K562 (cell line): Measurements from ENCODE around the gene BASP1.

Experiments used
- CBX2 ChIP-seq: fragments of 200-600 bp; sonication (generic); IDR thresholded peaks from one replicate; pipeline ENCODE4 v1.6.1; 2012; ENCODE audit warnings: mild to moderate bottlenecking, low read length, inconsistent platforms; ENCODE audit not compliant: insufficient read depth, poor library complexity, severe bottlenecking
- CBX8 ChIP-seq: fragments of 200-600 bp; sonication (generic); IDR thresholded peaks from 2 replicates; pipeline ENCODE4 v1.6.1; 2012; ENCODE audit warnings: borderline replicate concordance, mixed run types, low read depth, mild to moderate bottlenecking, moderate library complexity, mixed read lengths, low read length, control low read depth, inconsistent platforms; ENCODE audit not compliant: poor library complexity, severe bottlenecking; ENCODE audit errors: extremely low read depth
- CHD2 ChIP-seq: IDR thresholded peaks from 2 replicates; pipeline ENCODE4 v1.6.1; 2011; ENCODE audit warnings: low read depth, low read length
- CTCF ChIP-seq, 3 experiments: IDR thresholded peaks in 2 of 3; conservative IDR thresholded peaks in 1 of 3; 2 replicates each; pipeline ENCODE4 v1.5.1; 2011 to 2012; ENCODE audit warnings: low read length in 3 of 3, mild to moderate bottlenecking in 3 of 3, control low read depth in 2 of 3, improper control_type of control experiment in 1 of 3, inconsistent platforms in 1 of 3, low read depth in 1 of 3, mixed read lengths in 1 of 3, moderate library complexity in 1 of 3; ENCODE audit not compliant: insufficient read depth in 2 of 3
- CTCFL ChIP-seq: IDR thresholded peaks from 2 replicates; pipeline ENCODE4 v1.6.1; 2011; ENCODE audit warnings: borderline replicate concordance, low read depth, mild to moderate bottlenecking, moderate library complexity, low read length; ENCODE audit not compliant: insufficient read depth, poor library complexity, severe bottlenecking
- EP300 ChIP-seq: IDR thresholded peaks from 2 replicates; pipeline ENCODE4 v1.6.1; 2012; ENCODE audit warnings: low read length, improper control_type of control experiment
- NR4A1 ChIP-seq, 2 experiments: fragments of 250-450 bp in 1 of 2; fragments of 450-650 bp in 1 of 2; sonication (Bioruptor Pico) in 1 of 2; IDR thresholded peaks; 2 replicates each; pipeline versions ENCODE4 v1.4.0 to v1.6.1; 2016 to 2020; ENCODE audit warnings: mild to moderate bottlenecking in 2 of 2, missing compliant biosample characterization in 1 of 2, missing genetic modification characterization in 1 of 2, moderate library complexity in 1 of 2
- POLR2A ChIP-seq: fragments of 450-650 bp; conservative IDR thresholded peaks from 2 replicates; pipeline ENCODE4 v1.6.1; 2016
- RREB1 ChIP-seq: fragments of 250-450 bp; sonication (Bioruptor Pico); IDR thresholded peaks from 2 replicates; pipeline ENCODE4 v1.4.0; 2020
- SIN3A ChIP-seq, 2 experiments: fragments of 150-350 bp in 1 of 2; IDR thresholded peaks; 2 replicates each; pipeline ENCODE4 v1.6.1; 2011 to 2016; ENCODE audit warnings: borderline replicate concordance in 2 of 2, low read depth in 2 of 2, low read length in 2 of 2, mild to moderate bottlenecking in 2 of 2, moderate library complexity in 2 of 2; ENCODE audit not compliant: control insufficient read depth in 1 of 2
- SP2 ChIP-seq: IDR thresholded peaks from 2 replicates; pipeline ENCODE4 v1.6.1; 2011; ENCODE audit warnings: mild to moderate bottlenecking, low read depth, low read length, moderate library complexity; ENCODE audit not compliant: poor library complexity, severe bottlenecking; ENCODE audit errors: extremely low read depth
- U2AF1 ChIP-seq: fragments of 200-400 bp; formaldehyde crosslinking; optimal IDR thresholded peaks from 2 replicates; pipeline ENCODE3; 2017; ENCODE audit warnings: mild to moderate bottlenecking, low read depth, low read length, moderate library complexity
- USF2 ChIP-seq: sonication (generic); formaldehyde crosslinking; IDR thresholded peaks from 2 replicates; pipeline ENCODE4 v1.5.0; 2020; ENCODE audit warnings: missing genetic modification reagents
- ZNF121 ChIP-seq: sonication (generic); formaldehyde crosslinking; conservative IDR thresholded peaks from 2 replicates; pipeline ENCODE4 v1.8.0; 2022; ENCODE audit warnings: missing genetic modification reagents

- TF ChIP-seq ZNF121 (CRISPR knock-in tag) = no peak
- TF ChIP-seq CBX2 = no peak
- TF ChIP-seq SP2 = no peak
- TF ChIP-seq POLR2A = no peak
- no peak for TF ChIP-seq EP300
- no peak for TF ChIP-seq SIN3A (IDR thresholded peaks at IDR 0.05; ENCODE audit: borderline replicate concordance in 2 of 2, control insufficient read depth in 1 of 2, low read depth in 2 of 2, low read length in 2 of 2)
- no peak for TF ChIP-seq CHD2
- no peak for TF ChIP-seq CBX8
- no peak for TF ChIP-seq NR4A1 (CRISPR knock-in tag; IDR thresholded peaks at IDR 0.05)
- no peak for TF ChIP-seq NR4A1 (tag; IDR thresholded peaks at IDR 0.05)
- TF ChIP-seq USF2 (CRISPR knock-in tag) = no peak
- no peak for TF ChIP-seq U2AF1
- no peak for TF ChIP-seq CTCF (IDR thresholded peaks at IDR 0.05 in 2 of 3, conservative IDR thresholded peaks at IDR 0.05 in 1 of 3; ENCODE audit: insufficient read depth in 2 of 3, low read depth in 1 of 3, low read length in 3 of 3)
- no peak for TF ChIP-seq CTCFL
- no peak for TF ChIP-seq RREB1 (CRISPR knock-in tag)
Observed at GRCh38 chr5:17182981-17183380, 34.5 kb upstream of the BASP1 start.
